MV-4-11 (cell line): ENCODE measurements around the gene STYXL2.

Experiments used
- DNase-seq: peaks from one replicate; lab custom pipeline; 2025; lab: John Stamatoyannopoulos, UW

STYXL2 gene

DNA sequence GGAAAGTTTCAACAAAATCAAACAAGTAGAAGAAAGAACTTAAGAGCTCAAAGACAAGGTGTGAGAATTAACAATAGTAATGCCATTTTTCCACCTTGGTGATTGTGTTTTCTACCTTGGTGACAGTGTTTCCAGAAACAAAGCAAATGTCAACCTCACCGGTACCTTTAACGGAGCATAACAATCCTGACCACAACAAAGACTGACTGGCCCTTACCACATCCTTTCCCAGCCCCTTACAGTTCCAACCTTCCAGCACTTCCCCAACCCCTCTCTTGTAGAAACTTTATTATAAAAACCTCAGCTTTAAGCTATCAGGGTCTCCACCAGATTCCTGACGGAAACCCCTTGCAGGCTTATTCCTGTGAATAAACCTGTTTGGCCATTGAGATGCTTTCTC lies 16.7 kb downstream of the STYXL2 start:
- no peak for DNase-seq

DNA sequence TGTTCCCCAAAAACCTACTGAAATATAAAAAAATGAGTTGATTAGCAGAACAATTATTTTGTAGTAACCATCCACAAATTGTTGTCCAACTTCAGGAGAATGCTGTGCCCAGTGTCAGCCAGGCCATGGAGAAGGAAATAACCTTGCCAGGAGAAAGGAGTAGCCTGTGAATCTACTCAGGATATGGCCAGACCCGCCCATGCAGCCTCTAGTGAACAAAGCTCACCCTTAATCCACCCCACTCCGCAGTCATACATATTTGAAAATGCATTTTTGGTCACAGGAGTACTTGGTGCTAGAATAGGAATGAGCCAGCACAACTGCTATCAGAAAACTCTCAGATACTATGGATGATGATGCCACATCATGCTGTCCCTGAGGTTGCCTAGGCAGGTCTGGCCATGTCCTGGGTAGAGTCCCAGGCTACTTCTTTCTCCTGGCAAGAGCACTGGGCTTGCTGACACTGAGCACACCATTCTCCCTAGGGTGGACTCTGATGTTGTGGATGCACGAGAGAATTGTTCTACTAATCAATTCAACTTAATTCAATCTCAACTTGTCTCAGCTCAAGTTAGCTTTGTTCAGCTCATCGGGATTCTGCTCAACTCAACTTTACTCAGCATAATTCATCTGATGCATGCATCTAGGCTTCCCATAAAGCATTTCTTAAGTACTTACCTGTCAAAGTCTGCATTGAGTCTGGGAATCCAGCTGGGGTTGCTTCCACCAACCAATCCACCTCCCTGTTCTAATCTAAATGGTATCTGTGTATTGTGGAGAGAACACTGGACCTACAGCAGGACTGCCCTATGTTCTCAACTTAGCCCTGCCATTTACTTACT lies 18.2 kb downstream of the STYXL2 start:
- DNase-seq = no peak

DNA sequence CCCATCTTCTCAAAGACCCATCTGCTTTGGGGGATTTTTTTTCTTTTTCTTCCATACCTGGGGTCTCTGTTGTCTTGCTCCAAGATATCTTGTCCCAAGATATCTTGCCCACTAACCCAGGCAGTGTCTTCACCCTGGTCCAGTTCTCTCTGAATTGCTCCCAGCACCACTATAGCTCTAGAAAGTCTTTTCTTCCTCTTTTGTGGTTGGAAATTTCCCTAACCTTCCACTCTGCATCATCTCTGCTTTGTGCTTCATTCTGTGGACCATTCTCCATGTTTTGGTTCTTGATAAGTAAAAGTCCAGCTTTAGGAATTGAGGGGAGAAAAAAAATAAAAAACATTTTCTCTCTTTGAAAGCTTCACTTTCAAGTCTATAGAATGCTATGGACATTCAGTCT lies 20.9 kb downstream of the STYXL2 start:
- DNase-seq = peak; percentile 22

DNA sequence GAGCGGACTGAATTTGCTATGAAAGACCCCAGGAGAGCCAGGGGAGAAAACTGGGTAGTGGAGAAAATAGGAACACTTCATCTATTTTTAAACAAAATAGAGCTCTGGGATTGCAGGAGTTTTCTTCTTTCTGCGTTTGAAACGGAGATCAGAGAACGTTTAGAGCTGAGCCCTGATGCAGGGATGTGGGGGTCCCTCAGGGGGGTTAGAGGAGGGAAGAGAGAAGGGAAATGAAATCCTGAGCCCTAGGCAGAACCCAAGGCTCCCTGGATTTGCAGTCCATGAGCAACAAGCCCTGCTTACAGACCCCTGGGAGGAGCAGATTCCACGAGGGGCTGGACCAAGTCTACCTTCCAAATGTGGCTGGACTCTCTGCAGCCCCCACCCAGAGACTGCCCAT lies 21.8 kb downstream of the STYXL2 start:
- DNase-seq = no peak

DNA sequence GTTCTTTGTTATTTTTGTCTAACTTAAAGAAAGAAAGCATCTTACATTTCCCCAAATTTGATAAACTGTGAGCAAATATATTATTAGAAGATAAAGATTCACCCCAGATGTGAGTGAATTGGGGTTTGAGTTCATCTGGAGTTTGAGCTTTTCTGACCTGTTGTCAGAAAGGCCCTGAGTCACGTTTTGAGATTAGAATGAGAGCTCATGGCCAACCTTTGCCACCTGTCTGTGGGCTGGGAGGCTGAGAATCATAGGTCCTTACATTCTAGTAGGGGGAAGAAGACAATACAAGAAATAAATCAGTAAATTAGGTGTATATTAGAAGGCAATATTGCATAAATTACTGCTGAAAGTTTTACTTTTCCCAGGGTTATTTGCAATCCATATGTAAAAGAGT lies 22.3 kb downstream of the STYXL2 start:
- DNase-seq = no peak

DNA sequence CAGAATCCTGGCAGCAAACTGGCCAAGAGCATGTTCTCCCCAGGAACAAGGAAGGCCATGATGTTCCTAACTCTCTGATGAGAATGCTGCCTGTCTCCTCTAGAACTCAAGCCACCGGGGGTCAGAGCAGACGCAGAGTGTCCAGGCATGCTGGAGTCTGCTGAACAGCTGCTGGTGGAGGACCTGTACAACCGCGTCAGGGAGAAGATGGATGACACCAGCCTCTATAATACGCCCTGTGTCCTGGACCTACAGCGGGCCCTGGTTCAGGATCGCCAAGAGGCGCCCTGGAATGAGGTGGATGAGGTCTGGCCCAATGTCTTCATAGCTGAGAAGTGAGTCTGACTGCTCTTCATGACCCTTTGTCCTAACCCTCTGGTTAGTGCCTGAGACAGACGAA lies 23.4 kb downstream of the STYXL2 start:
- no peak for DNase-seq

DNA sequence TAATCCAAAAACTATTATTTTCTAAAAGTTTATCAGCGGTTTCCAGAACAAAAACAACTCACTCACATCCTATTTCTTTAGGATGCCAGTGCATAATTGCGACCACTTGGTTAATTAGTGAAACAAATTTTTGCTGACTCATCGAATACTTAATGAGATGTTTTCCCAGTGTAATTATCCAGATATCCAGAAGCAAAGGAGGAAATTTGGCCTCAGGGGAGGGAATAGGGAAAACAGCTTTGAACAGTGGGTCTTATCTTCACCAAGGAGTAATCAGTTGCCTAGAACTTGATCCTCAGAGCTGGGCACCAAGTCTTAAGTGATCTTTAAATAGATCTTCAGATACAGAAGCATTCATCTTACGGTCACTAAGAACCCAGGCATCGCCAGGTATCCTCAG lies 24.3 kb downstream of the STYXL2 start:
- no peak for DNase-seq

DNA sequence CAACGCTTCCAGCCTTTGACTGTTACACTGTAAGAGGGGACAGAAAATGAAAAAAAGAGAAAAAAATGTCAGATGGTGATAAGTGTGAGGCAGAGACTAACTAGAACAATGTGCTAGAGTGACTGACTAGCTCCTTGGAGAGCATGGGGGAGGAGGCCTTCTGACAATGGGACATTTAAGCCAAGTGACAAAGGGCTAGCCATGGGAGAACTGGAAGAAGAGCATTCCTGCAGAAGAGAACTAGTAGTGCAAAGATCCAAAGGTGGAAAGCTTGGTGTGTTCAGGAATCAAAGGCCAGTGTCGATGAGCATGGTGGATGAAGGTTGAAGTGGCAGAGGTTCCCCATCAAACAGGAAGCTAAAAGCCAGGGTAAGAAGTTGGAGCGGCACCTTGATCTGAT lies 25.8 kb downstream of the STYXL2 start:
- DNase-seq = no peak

DNA sequence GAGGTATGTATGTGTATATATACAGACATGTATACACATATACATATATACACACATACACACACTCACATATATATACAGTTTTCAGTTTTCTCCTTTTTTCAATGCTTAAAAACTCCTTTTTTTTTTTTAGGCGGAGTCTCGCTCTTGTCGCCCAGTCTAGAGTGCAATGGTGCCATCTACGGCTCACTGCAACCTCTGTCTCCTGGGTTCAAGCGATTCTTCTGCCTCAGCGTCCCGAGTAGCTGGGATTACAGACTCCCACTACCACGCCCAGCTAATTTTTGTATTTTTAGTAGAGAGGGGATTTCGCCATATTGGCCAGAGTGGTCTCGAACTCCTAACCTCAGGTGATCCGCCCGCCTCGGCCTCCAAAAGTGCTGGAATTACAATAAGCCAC lies 27.0 kb downstream of the STYXL2 start:
- DNase-seq = no peak

DNA sequence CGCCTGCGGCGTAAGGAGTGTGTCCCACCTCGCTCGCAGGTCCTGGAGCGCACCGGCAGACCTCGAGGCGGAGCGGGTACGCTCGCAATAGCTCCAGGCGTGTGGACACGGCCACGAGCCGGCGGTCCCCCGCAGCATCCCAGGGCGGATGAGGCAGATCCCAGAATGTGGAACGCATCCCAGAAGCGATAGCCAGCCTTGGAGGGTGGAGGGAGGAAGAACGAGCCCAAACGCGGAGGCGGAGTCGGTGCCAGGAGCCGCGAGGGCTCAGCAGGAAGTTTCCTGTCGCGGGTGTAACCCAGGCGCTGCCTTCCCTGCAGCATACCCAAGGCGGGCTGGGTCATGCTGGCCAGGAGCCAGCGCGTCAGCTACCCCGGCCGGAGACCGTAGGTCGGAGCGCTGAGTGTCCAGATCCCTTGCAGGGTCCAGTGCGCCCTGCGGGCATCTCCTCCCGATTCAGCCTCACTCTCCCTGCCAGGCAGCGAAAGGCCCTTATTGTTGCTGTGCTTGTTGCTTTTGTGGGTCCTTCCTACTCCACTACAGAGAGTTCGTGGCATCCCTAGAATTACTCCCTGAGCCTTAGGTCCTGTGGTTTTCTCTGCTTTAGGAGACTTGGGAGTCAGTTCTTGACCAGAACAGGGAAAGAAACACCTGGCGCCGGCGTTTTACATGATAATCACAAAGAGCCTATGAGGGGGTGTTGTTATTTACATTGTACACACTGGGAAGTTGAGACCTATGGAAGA lies 27.7 kb downstream of the STYXL2 start:
- DNase-seq = no peak

DNA sequence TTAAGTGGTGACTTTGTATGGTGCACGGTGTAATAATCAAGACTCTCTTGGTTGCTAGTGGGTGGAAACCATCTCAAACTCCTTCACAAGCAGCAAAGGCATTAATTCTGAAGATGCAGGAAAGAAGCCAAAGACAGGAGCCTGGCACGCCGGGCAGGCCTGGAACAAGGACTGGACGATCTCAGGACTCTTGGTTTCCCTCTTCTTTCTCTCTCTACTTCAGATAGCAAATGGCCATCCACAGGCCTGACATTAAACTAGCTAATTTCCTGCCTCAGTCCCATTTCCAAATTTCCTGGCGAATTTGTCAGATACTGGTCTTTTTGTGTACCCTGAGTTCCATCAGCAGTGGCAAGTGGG lies 28.2 kb downstream of the STYXL2 start:
- DNase-seq = no peak

DNA sequence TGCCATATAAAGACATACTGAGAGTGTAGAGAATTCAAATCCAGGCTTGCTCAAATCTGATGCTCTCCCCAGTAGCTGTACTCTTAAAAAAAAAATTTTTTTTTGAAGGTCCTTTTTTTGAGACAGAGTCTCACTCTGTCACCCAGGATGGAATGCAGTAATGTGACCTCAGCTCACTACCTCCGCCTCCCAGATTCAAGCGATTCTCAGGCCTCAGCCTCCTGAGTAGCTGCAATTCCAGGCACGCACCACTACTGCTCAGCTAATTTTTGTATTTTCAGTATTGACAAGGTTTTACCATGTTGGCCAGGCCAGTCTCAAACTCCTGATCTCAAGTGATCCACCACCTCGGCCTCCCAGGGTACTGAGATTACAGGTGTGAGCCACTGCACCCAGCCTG lies 28.7 kb downstream of the STYXL2 start:
- DNase-seq = no peak

DNA sequence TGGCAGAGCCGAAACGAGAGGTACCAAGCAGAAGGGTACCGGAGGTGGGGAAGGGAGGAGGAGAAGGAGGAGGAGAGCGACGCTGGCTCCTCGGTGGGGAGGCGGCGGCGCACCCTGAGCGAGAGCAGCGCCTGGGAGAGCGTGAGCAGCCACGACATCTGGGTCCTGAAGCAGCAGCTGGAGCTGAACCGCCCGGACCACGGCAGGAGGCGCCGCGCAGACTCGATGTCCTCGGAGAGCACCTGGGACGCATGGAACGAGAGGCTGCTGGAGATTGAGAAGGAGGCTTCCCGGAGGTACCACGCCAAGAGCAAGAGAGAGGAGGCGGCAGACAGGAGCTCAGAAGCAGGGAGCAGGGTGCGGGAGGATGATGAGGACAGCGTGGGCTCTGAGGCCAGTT lies 32.4 kb downstream of the STYXL2 start:
- no peak for DNase-seq

DNA sequence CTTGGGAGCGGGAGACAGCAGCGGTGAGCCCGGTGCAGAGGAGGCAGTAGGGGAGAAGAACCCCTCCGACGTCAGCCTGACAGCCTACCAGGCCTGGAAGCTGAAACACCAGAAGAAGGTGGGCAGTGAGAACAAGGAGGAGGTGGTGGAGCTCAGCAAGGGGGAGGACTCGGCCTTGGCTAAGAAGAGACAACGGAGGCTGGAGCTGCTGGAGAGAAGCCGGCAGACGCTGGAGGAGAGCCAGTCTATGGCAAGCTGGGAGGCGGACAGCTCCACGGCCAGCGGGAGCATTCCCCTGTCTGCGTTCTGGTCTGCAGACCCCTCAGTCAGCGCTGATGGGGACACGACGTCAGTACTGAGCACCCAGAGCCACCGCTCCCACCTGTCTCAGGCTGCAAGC lies 32.9 kb downstream of the STYXL2 start:
- no peak for DNase-seq

DNA sequence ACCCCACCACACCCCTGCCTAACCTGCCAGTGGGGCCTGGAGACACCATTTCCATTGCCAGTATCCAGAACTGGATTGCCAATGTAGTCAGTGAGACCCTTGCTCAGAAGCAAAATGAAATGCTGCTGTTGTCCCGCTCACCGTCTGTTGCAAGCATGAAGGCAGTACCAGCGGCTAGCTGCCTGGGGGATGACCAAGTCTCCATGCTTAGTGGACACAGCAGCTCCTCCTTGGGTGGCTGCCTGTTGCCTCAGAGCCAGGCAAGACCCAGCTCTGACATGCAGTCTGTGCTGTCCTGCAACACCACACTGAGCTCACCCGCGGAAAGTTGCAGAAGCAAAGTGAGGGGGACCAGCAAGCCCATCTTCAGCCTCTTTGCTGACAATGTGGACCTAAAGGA lies 33.4 kb downstream of the STYXL2 start:
- DNase-seq = no peak

DNA sequence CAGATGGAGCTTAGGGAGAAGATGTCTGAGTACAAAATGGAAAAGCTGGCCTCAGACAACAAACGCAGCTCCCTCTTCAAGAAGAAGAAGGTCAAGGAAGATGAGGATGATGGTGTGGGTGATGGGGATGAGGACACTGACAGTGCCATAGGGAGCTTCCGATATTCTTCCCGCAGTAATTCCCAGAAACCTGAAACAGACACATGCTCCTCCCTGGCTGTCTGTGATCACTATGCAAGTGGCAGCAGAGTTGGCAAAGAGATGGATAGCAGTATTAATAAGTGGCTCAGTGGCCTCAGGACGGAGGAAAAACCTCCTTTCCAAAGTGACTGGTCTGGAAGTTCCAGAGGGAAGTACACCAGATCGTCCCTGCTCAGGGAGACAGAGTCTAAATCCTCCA lies 33.8 kb downstream of the STYXL2 start:
- DNase-seq = no peak

DNA sequence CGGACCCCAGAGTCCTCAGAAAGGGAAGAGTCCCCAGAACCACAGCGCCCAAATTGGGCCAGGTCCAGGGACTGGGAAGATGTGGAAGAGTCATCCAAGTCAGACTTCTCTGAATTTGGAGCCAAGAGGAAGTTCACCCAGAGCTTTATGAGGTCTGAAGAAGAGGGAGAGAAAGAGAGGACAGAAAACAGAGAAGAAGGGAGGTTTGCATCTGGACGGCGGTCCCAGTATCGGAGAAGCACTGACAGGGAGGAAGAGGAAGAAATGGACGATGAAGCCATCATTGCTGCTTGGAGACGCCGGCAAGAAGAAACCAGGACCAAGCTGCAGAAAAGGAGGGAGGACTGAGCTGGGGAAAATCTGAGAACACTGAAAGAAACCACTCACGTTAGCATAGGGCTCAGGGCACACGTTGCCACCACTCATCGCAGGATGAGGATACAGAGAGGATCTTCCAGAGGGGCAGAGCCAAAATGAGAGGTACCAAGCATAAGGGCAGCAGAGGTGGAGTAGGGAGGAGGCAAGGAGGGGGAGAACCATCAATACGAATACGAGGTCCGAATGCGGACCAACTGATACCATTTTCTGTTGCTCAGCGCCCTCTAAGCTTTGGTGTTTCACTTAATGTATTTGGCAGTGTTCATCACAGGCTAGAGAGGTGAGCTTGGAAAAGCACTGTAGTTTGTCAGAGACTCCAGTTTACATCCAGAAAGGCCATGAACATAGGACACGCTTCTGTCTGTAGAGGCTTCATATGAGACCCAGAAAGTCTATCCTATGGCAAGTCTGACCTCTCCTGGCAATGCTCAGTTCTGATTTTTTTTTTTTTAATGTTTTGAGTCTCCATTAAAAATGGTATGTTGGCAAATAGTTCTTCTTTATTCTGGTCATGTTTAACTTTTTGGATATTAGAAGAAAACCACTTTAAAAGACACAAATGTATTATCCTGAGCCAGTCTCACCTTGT lies 34.7 kb downstream of the STYXL2 start:
- DNase-seq = no peak

DNA sequence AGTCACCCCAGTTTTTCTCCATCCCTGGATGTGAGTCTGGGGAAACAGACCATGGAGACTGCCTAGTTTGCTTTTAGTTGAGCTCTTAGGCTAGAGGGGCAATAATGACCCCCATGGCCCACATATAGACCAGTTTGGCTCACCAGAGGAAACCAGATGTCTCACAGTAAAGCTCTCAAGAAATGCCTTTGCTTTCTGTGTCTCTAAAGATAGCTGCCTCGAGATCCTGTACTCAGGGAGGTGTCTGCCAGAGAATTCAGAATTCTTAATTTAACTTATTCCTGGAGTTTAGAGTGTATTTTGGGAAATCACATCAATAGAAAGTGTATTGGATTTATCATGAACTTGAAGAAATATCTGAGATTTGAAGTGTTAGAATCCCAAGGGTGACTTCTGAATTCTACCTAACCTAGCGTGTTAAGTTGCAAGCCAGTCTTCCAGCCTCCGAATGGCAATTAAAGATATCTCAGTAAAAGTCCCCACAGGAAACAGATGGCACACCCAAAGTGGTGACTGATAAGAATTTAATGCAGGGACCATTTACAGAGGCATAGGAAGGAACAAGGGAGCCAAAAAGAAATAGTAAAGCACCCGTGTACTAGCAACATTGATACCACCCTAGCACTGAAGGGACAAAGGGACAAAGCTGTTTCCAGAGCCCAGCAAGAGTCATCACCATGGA lies 37.1 kb downstream of the STYXL2 start:
- no peak for DNase-seq

DNA sequence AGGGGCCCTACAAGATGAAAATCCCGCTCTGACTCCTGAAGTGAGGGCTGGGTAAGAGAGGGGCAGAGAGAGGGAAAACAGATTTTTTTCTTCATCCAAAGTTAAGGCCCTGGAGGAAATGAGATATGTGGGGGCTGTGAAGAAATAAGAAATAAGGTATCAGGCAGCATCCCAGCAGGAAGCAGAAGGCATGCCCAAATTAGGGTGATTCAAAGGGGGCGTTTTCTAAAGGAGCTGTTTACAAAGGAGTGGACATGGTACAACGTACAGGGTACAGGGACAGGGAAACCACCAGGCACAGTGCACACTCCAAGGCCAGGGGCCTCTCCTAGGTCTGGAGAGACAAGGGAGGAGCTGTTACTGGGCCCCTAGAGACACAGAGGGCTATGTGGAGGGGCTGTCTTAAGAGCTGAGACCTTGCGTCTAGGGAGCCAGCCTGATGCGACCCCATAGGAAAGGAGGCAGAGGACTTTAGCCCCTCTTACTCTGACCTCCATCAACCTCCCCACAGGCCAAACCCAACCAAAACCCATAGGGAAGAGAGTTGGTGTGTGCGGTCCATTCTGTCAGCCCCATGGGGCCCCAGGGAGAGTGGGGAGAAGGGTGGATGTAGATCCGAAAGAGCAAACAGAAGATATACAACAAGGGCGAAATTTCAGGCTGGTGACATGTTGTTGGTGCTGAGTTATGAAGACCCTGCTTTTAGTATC lies 38.6 kb downstream of the STYXL2 start:
- DNase-seq = no peak

DNA sequence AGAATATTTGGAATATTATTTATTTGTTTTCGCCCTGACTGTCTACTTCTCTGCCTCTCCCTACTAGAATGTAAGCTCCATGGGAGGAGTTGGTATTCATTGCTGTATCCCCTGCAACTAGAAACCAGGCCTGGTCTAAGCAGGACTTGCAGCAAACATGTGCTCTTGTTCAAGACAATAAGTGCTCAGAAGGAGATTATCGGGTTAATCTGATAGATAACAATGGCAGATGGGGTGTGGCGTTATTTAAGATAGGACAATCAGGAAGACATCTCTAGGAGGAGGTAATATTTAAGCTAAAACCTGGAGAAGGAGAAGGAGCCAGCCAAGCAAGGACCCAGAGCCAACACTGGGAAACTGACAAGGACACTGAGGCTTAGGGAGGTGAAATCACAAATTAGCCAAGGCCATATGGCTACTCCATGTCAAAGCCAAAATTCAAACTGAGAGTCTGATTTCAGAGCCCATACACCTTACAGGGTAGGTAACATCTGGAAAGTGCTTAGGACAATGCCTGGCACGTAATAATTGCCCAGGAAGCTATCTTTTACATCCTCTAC lies 41.5 kb downstream of the STYXL2 start:
- no peak for DNase-seq

DNA sequence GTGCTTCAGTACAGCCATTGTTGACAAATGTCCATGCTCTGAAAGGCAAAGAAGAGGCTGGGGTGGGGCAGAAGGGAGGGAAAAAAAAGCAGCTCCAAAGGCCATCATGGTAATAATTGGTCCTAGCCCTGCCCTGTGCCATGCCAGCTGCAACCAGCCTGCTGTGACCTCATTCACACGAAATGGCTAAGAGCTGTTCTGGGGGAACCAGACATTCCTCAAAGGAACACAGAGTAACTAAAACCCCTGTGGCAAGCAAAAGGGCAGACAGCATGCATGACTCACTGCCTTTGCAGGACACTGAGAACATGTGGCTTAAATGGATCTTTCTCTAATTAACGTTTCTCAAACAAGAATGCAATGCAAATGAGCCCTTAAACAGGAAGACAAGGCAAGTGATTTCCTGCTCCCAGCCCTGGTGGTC lies 42.3 kb downstream of the STYXL2 start:
- no peak for DNase-seq
